HepG2 (cell line): ENCODE data around the gene ARHGAP31. TPM values are rescaled to one million over a fixed set of nuclear protein-coding genes. Genes with fewer than 3 reads are reported as not detected.

Source experiments
- ELF4 ChIP-seq: sonication (generic); formaldehyde crosslinking; IDR thresholded peaks from 2 replicates; pipeline ENCODE4 v1.5.0; 2020; ENCODE audit warnings: missing genetic modification reagents, mild to moderate bottlenecking, moderate library complexity, borderline replicate concordance
- FOXM1 ChIP-seq: sonication (generic); formaldehyde crosslinking; IDR thresholded peaks from 2 replicates; pipeline ENCODE4 v1.5.0; 2020; ENCODE audit warnings: missing genetic modification reagents
- HDAC2 ChIP-seq: sonication (generic); formaldehyde crosslinking; IDR thresholded peaks from 2 replicates; pipeline ENCODE4 v1.4.0; 2020; ENCODE audit warnings: missing genetic modification reagents
- HMG20B ChIP-seq: conservative IDR thresholded peaks from 2 replicates; pipeline ENCODE4 v1.6.1; 2016; ENCODE audit warnings: missing genetic modification reagents, missing compliant biosample characterization
- ISX ChIP-seq: sonication (generic); formaldehyde crosslinking; conservative IDR thresholded peaks from 2 replicates; pipeline ENCODE4 v1.5.0; 2020; ENCODE audit warnings: missing genetic modification reagents
- KLF11 ChIP-seq: IDR thresholded peaks from 2 replicates; pipeline ENCODE4 v1.6.1; 2016; ENCODE audit warnings: missing compliant biosample characterization
- MATR3 ChIP-seq: sonication (generic); formaldehyde crosslinking; IDR thresholded peaks from 2 replicates; pipeline ENCODE4 v1.4.0; 2020; ENCODE audit warnings: missing genetic modification reagents
- MEIS1 ChIP-seq: sonication (generic); formaldehyde crosslinking; IDR thresholded peaks from 2 replicates; pipeline ENCODE4 v1.9.0; 2021; ENCODE audit warnings: mild to moderate bottlenecking, missing genetic modification reagents, moderate library complexity, borderline replicate concordance
- MTERF4 ChIP-seq: sonication (generic); formaldehyde crosslinking; IDR thresholded peaks from 2 replicates; pipeline ENCODE4 v1.8.0; 2023; ENCODE audit warnings: mild to moderate bottlenecking, missing genetic modification reagents
- NCOA2 ChIP-seq: sonication (generic); formaldehyde crosslinking; IDR thresholded peaks from 2 replicates; pipeline ENCODE4 v1.8.0; 2022; ENCODE audit warnings: inconsistent platforms
- RAD51 ChIP-seq: fragments of 450-650 bp; IDR thresholded peaks from 2 replicates; pipeline ENCODE4 v1.6.1; 2016; ENCODE audit warnings: borderline replicate concordance
- RERE ChIP-seq: IDR thresholded peaks from 2 replicates; pipeline ENCODE4 v1.6.1; 2016; ENCODE audit warnings: low read depth, missing genetic modification reagents, missing compliant biosample characterization
- RFX1 ChIP-seq: fragments of 450-650 bp; IDR thresholded peaks from 2 replicates; pipeline ENCODE4 v1.6.1; 2017
- SUZ12 ChIP-seq: fragments of 150-350 bp; IDR thresholded peaks from 2 replicates; pipeline ENCODE4 v1.6.1; 2014; ENCODE audit warnings: low read depth, low read length
- TEAD2 ChIP-seq: sonication (generic); formaldehyde crosslinking; IDR thresholded peaks from 2 replicates; pipeline ENCODE4 v1.9.0; 2021; ENCODE audit warnings: missing genetic modification reagents
- ZBTB14 ChIP-seq: sonication (generic); formaldehyde crosslinking; IDR thresholded peaks from 2 replicates; pipeline ENCODE4 v1.4.0; 2020; ENCODE audit warnings: missing genetic modification reagents
- ZBTB26 ChIP-seq: IDR thresholded peaks from 2 replicates; pipeline ENCODE4 v1.6.1; 2016; ENCODE audit warnings: missing compliant biosample characterization, missing genetic modification reagents, borderline replicate concordance
- ZFP82 ChIP-seq: sonication (generic); formaldehyde crosslinking; IDR thresholded peaks from 2 replicates; pipeline ENCODE4 v1.5.1; 2020; ENCODE audit warnings: mild to moderate bottlenecking, missing genetic modification reagents, borderline replicate concordance
- ZNF121 ChIP-seq: sonication (generic); formaldehyde crosslinking; IDR thresholded peaks from 2 replicates; pipeline ENCODE4 v1.5.0; 2020; ENCODE audit warnings: mild to moderate bottlenecking, missing genetic modification reagents
- ZNF136 ChIP-seq: sonication (generic); formaldehyde crosslinking; IDR thresholded peaks from 2 replicates; pipeline ENCODE4 v1.8.1; 2022; ENCODE audit warnings: low read depth, mild to moderate bottlenecking, moderate library complexity, missing genetic modification reagents
- polyA plus RNA-seq, 8 experiments: library from polyadenylated mRNA; depleted of rRNA in 3 of 8; stranded (reverse) in 7 of 8; unstranded in 1 of 8; fragments of >200 nt; fragmentation: Illumina TruSeq in 4 of 8; extraction: Trizol in 4 of 8; gene quantifications; 2 replicates each; pipeline versions ENCODE4 v1.2.1 to v1.2.3, GENCODE V29; 2011 to 2016; ENCODE audit warnings: low read depth in 4 of 8, missing spikeins in 1 of 8, mixed read lengths in 1 of 8; ENCODE audit not compliant: insufficient read depth in 1 of 8
- total RNA-seq, 5 experiments: library from RNA; depleted of rRNA; stranded (reverse); fragments of >200 nt; fragmentation: Illumina TruSeq; extraction: Trizol; gene quantifications; 2 replicates each; pipeline ENCODE4 v1.2.3, GENCODE V29; 2016; ENCODE audit warnings: low read depth in 1 of 5

ARHGAP31 gene
- total and polyA plus RNA-seq, 2 of the 13 experiments (the other 11 are each of a cell fraction or from before 2014, with no cell fraction given), result not detected

GRCh38 chr3:119463171-119464169 is 169.3 kb downstream of the ARHGAP31 start, which contains the start of gene TMEM39A (continued):
- TF ChIP-seq TEAD2 (CRISPR knock-in tag) (no peak), ISX (CRISPR knock-in tag) (no peak), ZNF121 (CRISPR knock-in tag) (0 out of 2 replicates have a peak, but pooled peaks have one; percentile 10), NCOA2 (peak; percentile 39), FOXM1 (CRISPR knock-in tag) (no peak), MATR3 (CRISPR knock-in tag) (no peak), RAD51 (no peak), HMG20B (no peak; the same call in 1 of the 2 replicates), HDAC2 (CRISPR knock-in tag) (peak; percentile 67), MEIS1 (no peak; the same call in 1 of the 2 replicates), ELF4 (CRISPR knock-in tag) (peak; percentile 60; the same call in 1 of the 2 replicates), ZBTB14 (no peak; the same call in 1 of the 2 replicates), ZBTB26 (CRISPR knock-in tag) (no peak), RFX1 (no peak), SUZ12 (no peak; the same call in 1 of the 2 replicates), MTERF4 (CRISPR knock-in tag) (0 out of 2 replicates have a peak, but pooled peaks have one; percentile 59), ZNF136 (CRISPR knock-in tag) (peak; percentile 50; the same call in 1 of the 2 replicates), RERE (CRISPR knock-in tag) (no peak), ZFP82 (CRISPR knock-in tag) (no peak), KLF11 (CRISPR knock-in tag) (peak; percentile 91)
